LoVo (cell line): ENCODE data around the gene RBM3.

ENCODE experiments used
- DNase-seq: peaks from one replicate; pipeline ENCODE4 v3.0.0-alpha.2; 2016; ENCODE audit warnings: low spot score

The RBM3 gene

GRCh38 chrX:48626401-48627298, 52.4 kb downstream of the RBM3 start:
- no peak for DNase-seq
